H9 (cell line): ENCODE data around the gene LRRC51. TPM values are rescaled to one million over a fixed set of nuclear protein-coding genes. Genes with fewer than 3 reads are reported as not detected.

ENCODE experiments used
- DNase-seq: peaks from one replicate; pipeline ENCODE4 v3.0.0-alpha.2; 2017
- H2AFZ ChIP-seq: one replicate; pipeline ENCODE4 v1.6.1; 2013; ENCODE audit warnings: mild to moderate bottlenecking, low read length, control low read depth, moderate library complexity
- H2AK5ac ChIP-seq: 2 replicates; pipeline ENCODE4 v1.6.1; 2013; ENCODE audit warnings: low read length, control low read depth, mixed read lengths; ENCODE audit not compliant: insufficient read length
- H2BK120ac ChIP-seq: one replicate; pipeline ENCODE4 v1.6.1; 2013; ENCODE audit warnings: low read depth, mild to moderate bottlenecking, low read length, control low read depth, inconsistent platforms; ENCODE audit not compliant: poor library complexity, severe bottlenecking
- H2BK12ac ChIP-seq: 2 replicates; pipeline ENCODE4 v1.6.1; 2013; ENCODE audit warnings: low read length, control low read depth, mixed read lengths, low read depth; ENCODE audit not compliant: insufficient read length
- H2BK15ac ChIP-seq: 2 replicates; pipeline ENCODE4 v1.6.1; 2013; ENCODE audit warnings: low read depth, low read length, control low read depth
- H2BK20ac ChIP-seq: one replicate; pipeline ENCODE4 v1.6.1; 2013; ENCODE audit warnings: low read depth, mild to moderate bottlenecking, low read length, control low read depth, inconsistent platforms; ENCODE audit not compliant: poor library complexity, severe bottlenecking
- H2BK5ac ChIP-seq: 2 replicates; pipeline ENCODE4 v1.6.1; 2013; ENCODE audit warnings: low read length, control low read depth, mixed read lengths; ENCODE audit not compliant: insufficient read length
- H3K14ac ChIP-seq: 2 replicates; pipeline ENCODE4 v1.6.1; 2013; ENCODE audit warnings: low read length, control low read depth; ENCODE audit not compliant: insufficient read depth
- H3K18ac ChIP-seq: 2 replicates; pipeline ENCODE4 v1.6.1; 2013; ENCODE audit warnings: low read depth, mild to moderate bottlenecking, mixed read lengths, low read length, control low read depth; ENCODE audit not compliant: insufficient read length
- H3K23ac ChIP-seq: 2 replicates; pipeline ENCODE4 v1.6.1; 2013; ENCODE audit warnings: low read length, control low read depth, mixed read lengths, low read depth; ENCODE audit not compliant: insufficient read length
- H3K23me2 ChIP-seq: 2 replicates; pipeline ENCODE4 v1.6.1; 2013; ENCODE audit warnings: low read depth, mild to moderate bottlenecking, mixed read lengths, low read length, control low read depth; ENCODE audit not compliant: insufficient read length, poor library complexity, severe bottlenecking
- H3K27ac ChIP-seq: 2 replicates; pipeline ENCODE4 v1.5.1; 2013; ENCODE audit warnings: low read length, control low read depth, mixed read lengths, low read depth; ENCODE audit not compliant: insufficient read length
- H3K27me3 ChIP-seq: 2 replicates; pipeline ENCODE4 v1.6.1; 2013; ENCODE audit warnings: low read length, control low read depth, inconsistent platforms; ENCODE audit not compliant: insufficient read depth
- H3K4ac ChIP-seq: 2 replicates; pipeline ENCODE4 v1.6.1; 2013; ENCODE audit warnings: low read depth, mild to moderate bottlenecking, control low read depth, inconsistent platforms, low read length, moderate library complexity
- H3K4me1 ChIP-seq: 2 replicates; pipeline ENCODE4 v1.6.1; 2013; ENCODE audit warnings: low read length, control low read depth, inconsistent platforms; ENCODE audit not compliant: insufficient read depth
- H3K4me2 ChIP-seq: 2 replicates; pipeline ENCODE4 v1.6.1; 2013; ENCODE audit warnings: low read length, control low read depth, mixed read lengths; ENCODE audit not compliant: insufficient read length, insufficient read depth
- H3K56ac ChIP-seq: 2 replicates; pipeline ENCODE4 v1.6.1; 2013; ENCODE audit warnings: low read depth, mild to moderate bottlenecking, mixed read lengths, low read length, control low read depth; ENCODE audit not compliant: insufficient read length
- H3K79me1 ChIP-seq: 2 replicates; pipeline ENCODE4 v1.6.1; 2013; ENCODE audit warnings: low read depth, mild to moderate bottlenecking, moderate library complexity, low read length, control low read depth, inconsistent platforms; ENCODE audit not compliant: insufficient read depth, poor library complexity, severe bottlenecking
- H3K79me2 ChIP-seq: 2 replicates; pipeline ENCODE4 v1.6.1; 2013; ENCODE audit warnings: low read length, control low read depth, inconsistent platforms; ENCODE audit not compliant: insufficient read depth
- H3K9ac ChIP-seq: 2 replicates; pipeline ENCODE4 v1.6.1; 2013; ENCODE audit warnings: low read length, control low read depth, mixed read lengths; ENCODE audit not compliant: insufficient read length; ENCODE audit errors: extremely low read depth
- H3K9me3 ChIP-seq: one replicate; pipeline ENCODE4 v1.6.1; 2013; ENCODE audit warnings: low read depth, low read length, inconsistent platforms; ENCODE audit not compliant: control insufficient read depth
- H3T11ph ChIP-seq: one replicate; pipeline ENCODE4 v1.6.1; 2013; ENCODE audit warnings: mild to moderate bottlenecking, low read length, control low read depth, inconsistent platforms
- H4K20me1 ChIP-seq: one replicate; pipeline ENCODE4 v1.6.1; 2013; ENCODE audit not compliant: control insufficient read depth, insufficient read length, insufficient read depth
- H4K5ac ChIP-seq: 2 replicates; pipeline ENCODE4 v1.6.1; 2013; ENCODE audit warnings: low read depth, mild to moderate bottlenecking, mixed read lengths, low read length, control low read depth; ENCODE audit not compliant: insufficient read length
- H4K8ac ChIP-seq: replicated peaks from 2 replicates; pipeline ENCODE4 v1.6.1; 2013; ENCODE audit warnings: low read length, control low read depth, mixed read lengths, low read depth; ENCODE audit not compliant: insufficient read length
- H4K91ac ChIP-seq: 2 replicates; pipeline ENCODE4 v1.6.1; 2013; ENCODE audit warnings: low read depth, mild to moderate bottlenecking, moderate library complexity, mixed read lengths, low read length, control low read depth; ENCODE audit not compliant: insufficient read length
- H3K27ac Mint-ChIP-seq, 3 experiments: 2 replicates in 2 of 3; 3 replicates in 1 of 3; pipeline ENCODE4 v1.8.0; 2020 to 2021; ENCODE audit warnings: mixed read lengths in 3 of 3, mild to moderate bottlenecking in 1 of 3, moderate library complexity in 1 of 3
- H3K27me3 Mint-ChIP-seq: 2 replicates; pipeline ENCODE4 v1.8.0; 2021; ENCODE audit warnings: low read depth, mild to moderate bottlenecking, moderate library complexity, mixed read lengths
- H3K36me3 Mint-ChIP-seq, 3 experiments: 2 replicates in 2 of 3; 3 replicates in 1 of 3; pipeline ENCODE4 v1.8.0; 2020 to 2021; ENCODE audit warnings: low read depth in 3 of 3, mixed read lengths in 3 of 3; ENCODE audit not compliant: insufficient read depth in 1 of 3
- H3K4me1 Mint-ChIP-seq, 2 experiments: 2 replicates each; pipeline ENCODE4 v1.8.0; 2020; ENCODE audit warnings: mixed read lengths in 2 of 2
- H3K4me3 Mint-ChIP-seq, 2 experiments: 2 replicates in 1 of 2; 3 replicates in 1 of 2; pipeline ENCODE4 v1.8.0; 2020 to 2021; ENCODE audit warnings: mild to moderate bottlenecking in 2 of 2, mixed read lengths in 2 of 2, moderate library complexity in 1 of 2
- H3K9me3 Mint-ChIP-seq, 2 experiments: 2 replicates in 1 of 2; 3 replicates in 1 of 2; pipeline ENCODE4 v1.8.0; 2020; ENCODE audit warnings: mild to moderate bottlenecking in 2 of 2, mixed read lengths in 2 of 2, moderate library complexity in 1 of 2
- CTCF ChIP-seq: fragments of 200-600 bp; sonication (generic); conservative IDR thresholded peaks from 3 replicates; pipeline ENCODE4 v1.8.0; 2021; ENCODE audit warnings: antibody characterized with exemption, mild to moderate bottlenecking
- total RNA-seq: library from RNA; stranded (reverse); gene quantifications from 2 replicates; pipeline ENCODE4 v1.2.1, GENCODE V29; 2021

The LRRC51 gene
- total RNA-seq, 1 experiment from 2014 or later = 3.1 TPM

GRCh38 chr11:72067676-72068075, 13.0 kb upstream of the LRRC51 start:
- Histone ChIP-seq H3K79me2 (peaks cover 2% of the 10 kb centered on the region; the same call in 1 of the 2 replicates), H3T11ph (no peak overlapping the region), H3K14ac (no peak overlapping the region), H2BK12ac (no peak overlapping the region), H4K5ac (no peak overlapping the region), H2BK20ac (no peak overlapping the region), H2BK15ac (no peak overlapping the region), H3K4me1 (peaks cover 5% of the 10 kb centered on the region; the same call in 1 of the 2 replicates), H2BK120ac (no peak overlapping the region), H2AK5ac (no peak overlapping the region), H3K23me2 (no peaks in the 10 kb centered on the region), H3K27me3 (no peaks in the 10 kb centered on the region), H2BK5ac (no peak overlapping the region), H3K4ac (no peak overlapping the region), H3K9me3 (no peaks in the 10 kb centered on the region), H3K27ac (no peak overlapping the region), H3K4me2 (no peak overlapping the region), H3K23ac (no peak overlapping the region), H4K91ac (no peak overlapping the region), H3K79me1 (peaks cover 4% of the 10 kb centered on the region), H3K56ac (no peak overlapping the region), H3K9ac (no peak overlapping the region), H4K8ac (no peak overlapping the region), H2AFZ (no peak overlapping the region), H3K18ac (no peak overlapping the region), H4K20me1 (no peaks in the 10 kb centered on the region)
- Mint-ChIP-seq H3K36me3 (peaks cover 1 to 23% (median 18%) of the 10 kb centered on the region in 3 experiments; a peak in 5 of 7 replicates), H3K9me3 (no peaks in the 10 kb centered on the region), H3K4me1 (peaks cover 30 to 35% of the 10 kb centered on the region in 2 experiments), H3K4me3 (no peak overlapping the region), H3K27me3 (no peaks in the 10 kb centered on the region), H3K27ac (peak overlapping the region in 1 of 3 experiments; percentile 56; a peak in 2 of 7 replicates)
- DNase-seq = no peak
- TF ChIP-seq CTCF = no peak
